Peyer's patch (tissue), 4 donors: ENCODE measurements around the gene PLP2.

Experiments used
- POLR2A ChIP-seq, 2 donors: fragments of 450-650 bp; IDR thresholded peaks; one replicate each; pipeline ENCODE4 v1.5.1; 2017; ENCODE audit warnings: antibody characterized with exemption in 2 of 2, mild to moderate bottlenecking in 2 of 2, moderate library complexity in 2 of 2
- TF ChIP-seq, protein P1 (sequence below), 6 experiments: fragments of 450-650 bp in 4 of 6; fragments of 200-600 bp in 2 of 6; sonication (generic) in 1 of 6; IDR thresholded peaks; one replicate each; pipeline ENCODE4 v1.5.1; 2017 to 2019; ENCODE audit warnings: antibody characterized with exemption in 6 of 6, mild to moderate bottlenecking in 3 of 6, moderate library complexity in 1 of 6

DNA sequence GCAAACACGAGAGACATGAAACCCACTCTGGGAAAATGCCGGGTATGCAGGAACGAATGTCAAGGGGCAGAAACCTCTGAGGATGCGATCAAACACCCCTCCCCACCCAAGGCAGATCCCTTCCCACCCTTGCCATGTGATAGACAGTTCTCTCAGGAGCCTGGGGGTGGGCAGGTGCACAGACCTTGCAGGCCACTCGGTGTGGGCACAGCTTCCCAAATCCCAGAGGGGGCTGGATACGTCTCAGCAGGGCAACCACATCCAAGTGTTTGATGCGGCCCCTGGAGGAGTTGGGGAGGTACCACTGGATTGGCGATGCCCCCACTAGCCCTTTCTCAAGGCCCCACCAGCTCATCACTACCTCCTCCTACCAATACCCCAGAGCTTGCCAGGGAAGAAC, 38.7 kb downstream of the PLP2 start:
- TF ChIP-seq, protein P1, sequence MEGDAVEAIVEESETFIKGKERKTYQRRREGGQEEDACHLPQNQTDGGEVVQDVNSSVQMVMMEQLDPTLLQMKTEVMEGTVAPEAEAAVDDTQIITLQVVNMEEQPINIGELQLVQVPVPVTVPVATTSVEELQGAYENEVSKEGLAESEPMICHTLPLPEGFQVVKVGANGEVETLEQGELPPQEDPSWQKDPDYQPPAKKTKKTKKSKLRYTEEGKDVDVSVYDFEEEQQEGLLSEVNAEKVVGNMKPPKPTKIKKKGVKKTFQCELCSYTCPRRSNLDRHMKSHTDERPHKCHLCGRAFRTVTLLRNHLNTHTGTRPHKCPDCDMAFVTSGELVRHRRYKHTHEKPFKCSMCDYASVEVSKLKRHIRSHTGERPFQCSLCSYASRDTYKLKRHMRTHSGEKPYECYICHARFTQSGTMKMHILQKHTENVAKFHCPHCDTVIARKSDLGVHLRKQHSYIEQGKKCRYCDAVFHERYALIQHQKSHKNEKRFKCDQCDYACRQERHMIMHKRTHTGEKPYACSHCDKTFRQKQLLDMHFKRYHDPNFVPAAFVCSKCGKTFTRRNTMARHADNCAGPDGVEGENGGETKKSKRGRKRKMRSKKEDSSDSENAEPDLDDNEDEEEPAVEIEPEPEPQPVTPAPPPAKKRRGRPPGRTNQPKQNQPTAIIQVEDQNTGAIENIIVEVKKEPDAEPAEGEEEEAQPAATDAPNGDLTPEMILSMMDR (IDR thresholded peaks at IDR 0.05) = no peak
- no peak for TF ChIP-seq POLR2A (IDR thresholded peaks at IDR 0.05)
